ENCODE data around the gene ZMAT2. TPM values are rescaled to one million over a fixed set of nuclear protein-coding genes. Genes with fewer than 3 reads are reported as not detected.
A peak's percentile ranks its signal among the peaks of the same experiment; 100 is the strongest.

ZMAT2 gene
- total and polyA plus RNA-seq, 7 donors: 28.0 to 97.9 (median 46.0) TPM

DNA sequence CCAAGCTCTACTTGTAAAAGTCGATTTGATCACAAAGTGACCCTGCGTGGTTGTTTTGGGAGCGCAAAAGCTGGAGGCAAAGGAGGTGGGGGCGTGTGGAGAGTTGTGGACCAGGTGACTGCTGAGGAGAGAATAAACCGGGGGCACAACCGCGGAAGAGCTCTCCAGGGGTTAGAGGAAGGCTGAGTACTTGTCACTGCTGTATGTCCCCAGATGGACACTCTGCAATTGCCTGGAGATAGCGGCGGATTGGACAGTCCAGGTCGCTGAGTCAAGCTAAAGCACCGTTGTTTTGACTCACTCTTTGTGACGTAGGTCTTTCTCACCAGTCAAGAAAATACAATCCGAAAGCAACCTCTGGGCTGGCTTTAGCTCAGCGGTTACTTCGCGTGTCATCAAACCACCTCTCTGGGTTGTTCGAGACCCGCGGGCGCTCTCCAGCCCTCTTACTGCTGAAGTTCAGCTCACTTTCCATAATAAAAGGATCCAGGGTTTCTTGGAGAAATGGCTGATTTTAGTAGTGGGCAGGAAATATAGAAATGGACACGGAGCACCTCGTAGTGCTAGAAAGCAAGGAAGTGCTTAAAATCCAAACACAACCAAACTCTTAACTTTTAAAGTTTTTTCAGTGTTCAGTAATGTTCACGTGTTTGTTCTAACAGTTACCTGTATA lies 25.7 kb downstream of the ZMAT2 start:
- WGBS, 2 donors: 10 to 16% methylated on average over 23 of the region's 23 CpGs
- Histone ChIP-seq H3K27ac (no peak overlapping the region), H3K4me1 (no peaks in the 10 kb centered on the region), H3K27me3 (peaks cover 0 to 13% (median 0%) of the 10 kb centered on the region in 3 donors), H3K9me3 (no peaks in the 10 kb centered on the region), H3K4me3 (no peak overlapping the region), H3K36me3 (no peaks in the 10 kb centered on the region)
- TF ChIP-seq EP300 (IDR thresholded peaks at IDR 0.05) (no peak), POLR2AphosphoS5 (IDR thresholded peaks at IDR 0.05) (no peak), POLR2A (IDR thresholded peaks at IDR 0.05) (no peak)
- TF ChIP-seq, protein P1, sequence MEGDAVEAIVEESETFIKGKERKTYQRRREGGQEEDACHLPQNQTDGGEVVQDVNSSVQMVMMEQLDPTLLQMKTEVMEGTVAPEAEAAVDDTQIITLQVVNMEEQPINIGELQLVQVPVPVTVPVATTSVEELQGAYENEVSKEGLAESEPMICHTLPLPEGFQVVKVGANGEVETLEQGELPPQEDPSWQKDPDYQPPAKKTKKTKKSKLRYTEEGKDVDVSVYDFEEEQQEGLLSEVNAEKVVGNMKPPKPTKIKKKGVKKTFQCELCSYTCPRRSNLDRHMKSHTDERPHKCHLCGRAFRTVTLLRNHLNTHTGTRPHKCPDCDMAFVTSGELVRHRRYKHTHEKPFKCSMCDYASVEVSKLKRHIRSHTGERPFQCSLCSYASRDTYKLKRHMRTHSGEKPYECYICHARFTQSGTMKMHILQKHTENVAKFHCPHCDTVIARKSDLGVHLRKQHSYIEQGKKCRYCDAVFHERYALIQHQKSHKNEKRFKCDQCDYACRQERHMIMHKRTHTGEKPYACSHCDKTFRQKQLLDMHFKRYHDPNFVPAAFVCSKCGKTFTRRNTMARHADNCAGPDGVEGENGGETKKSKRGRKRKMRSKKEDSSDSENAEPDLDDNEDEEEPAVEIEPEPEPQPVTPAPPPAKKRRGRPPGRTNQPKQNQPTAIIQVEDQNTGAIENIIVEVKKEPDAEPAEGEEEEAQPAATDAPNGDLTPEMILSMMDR (IDR thresholded peaks at IDR 0.05): no peak
- intact Hi-C loops (cut with DNase I): no loop called here
- peak; percentile 67 for DNase-seq

DNA sequence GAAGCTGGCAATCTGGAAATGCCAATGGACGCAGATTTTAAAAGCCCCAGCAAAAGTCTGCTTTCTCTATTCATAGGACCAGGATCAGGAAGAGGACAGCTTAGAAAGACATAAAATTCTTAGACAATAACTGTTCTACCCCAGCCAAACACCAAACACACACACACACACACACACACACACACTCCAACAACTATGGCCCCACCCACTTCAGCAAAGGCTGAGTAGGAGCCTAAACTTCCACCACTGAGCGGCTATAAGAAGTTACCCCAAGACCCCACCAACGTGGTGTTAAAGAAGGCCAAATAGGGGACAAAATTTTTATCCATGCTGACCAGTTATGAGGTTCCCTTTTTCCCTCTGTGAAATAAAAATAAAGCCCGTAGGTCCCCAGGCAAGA lies 32.9 kb downstream of the ZMAT2 start:
- no peak for DNase-seq
- intact Hi-C loops (cut with DNase I): no loop called here
- 70 to 72% methylated on average over 4 of the region's 4 CpGs for WGBS, 2 donors

DNA sequence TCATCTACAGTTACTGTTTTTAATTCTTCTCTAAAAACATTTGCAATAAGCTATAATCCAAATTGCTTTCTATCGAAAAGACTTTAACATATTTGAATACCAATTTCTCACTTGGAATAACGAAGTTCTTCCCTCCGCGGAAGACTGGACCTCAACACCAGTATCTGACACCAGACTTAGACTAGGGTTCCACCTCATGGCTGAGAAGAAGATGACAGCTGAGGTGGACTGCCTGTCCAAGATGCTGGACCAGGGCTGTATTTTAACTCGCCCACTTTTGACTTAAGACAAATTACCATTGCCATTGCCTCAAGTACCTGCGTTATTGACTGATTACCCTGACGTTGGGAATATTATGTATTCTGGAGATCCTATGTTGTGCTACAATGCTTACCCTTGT lies 34.1 kb downstream of the ZMAT2 start:
- Histone ChIP-seq H3K36me3 (no peaks in the 10 kb centered on the region), H3K9me3 (no peaks in the 10 kb centered on the region), H3K27me3 (peaks cover 0 to 7% (median 0%) of the 10 kb centered on the region in 3 donors), H3K4me1 (no peaks in the 10 kb centered on the region), H3K4me3 (no peak overlapping the region), H3K27ac (no peak overlapping the region)
- DNase-seq: no peak
- WGBS, 2 donors: 60 to 61% methylated on average over 7 of the region's 7 CpGs
- TF ChIP-seq, protein P1 (IDR thresholded peaks at IDR 0.05): peak in 1 of 4 experiments; percentile 28
- no peak for TF ChIP-seq EP300 (IDR thresholded peaks at IDR 0.05)
- intact Hi-C loops (cut with DNase I): no loop called here

More for the DNA sequence above, 32.9 kb downstream of the ZMAT2 start:
- TF ChIP-seq POLR2AphosphoS5 (IDR thresholded peaks at IDR 0.05) (no peak), EP300 (IDR thresholded peaks at IDR 0.05) (no peak), POLR2A (IDR thresholded peaks at IDR 0.05) (no peak)
- TF ChIP-seq, protein P1 (IDR thresholded peaks at IDR 0.05): no peak
- Histone ChIP-seq H3K4me3 (no peak overlapping the region), H3K9me3 (no peaks in the 10 kb centered on the region), H3K27me3 (peaks cover 0 to 15% (median 0%) of the 10 kb centered on the region in 3 donors), H3K27ac (no peak overlapping the region), H3K4me1 (no peaks in the 10 kb centered on the region), H3K36me3 (no peaks in the 10 kb centered on the region)

DNA sequence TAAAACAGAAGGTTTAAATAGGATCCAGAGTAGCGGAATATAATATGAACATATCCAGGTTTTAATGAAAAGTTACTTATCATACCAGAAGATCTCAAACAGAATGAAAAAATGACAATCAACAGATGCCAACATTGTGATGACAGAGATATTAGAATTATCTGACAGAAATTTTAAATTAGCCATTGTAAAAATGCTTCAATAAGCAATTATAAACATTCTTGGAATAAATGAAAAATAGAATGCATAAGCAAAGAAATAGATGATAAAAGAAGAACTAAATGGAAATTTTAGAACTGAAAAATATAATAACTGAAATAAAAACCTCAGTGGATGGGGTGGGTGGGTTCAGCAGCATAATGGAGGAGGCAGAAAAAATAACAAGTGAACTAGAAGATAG lies 37.2 kb downstream of the ZMAT2 start:
- Histone ChIP-seq H3K36me3 (no peaks in the 10 kb centered on the region), H3K27me3 (peaks cover 0 to 7% (median 0%) of the 10 kb centered on the region in 3 donors), H3K4me3 (no peak overlapping the region), H3K27ac (no peak overlapping the region), H3K4me1 (no peaks in the 10 kb centered on the region), H3K9me3 (no peaks in the 10 kb centered on the region)
- TF ChIP-seq POLR2A (IDR thresholded peaks at IDR 0.05) (no peak), POLR2AphosphoS5 (IDR thresholded peaks at IDR 0.05) (no peak), EP300 (IDR thresholded peaks at IDR 0.05) (no peak)
- TF ChIP-seq, protein P1 (IDR thresholded peaks at IDR 0.05): no peak
- 74 to 83% methylated on average over 1 of the region's 1 CpG for WGBS, 2 donors
- no peak for DNase-seq
- intact Hi-C loops (cut with DNase I): no loop called here

DNA sequence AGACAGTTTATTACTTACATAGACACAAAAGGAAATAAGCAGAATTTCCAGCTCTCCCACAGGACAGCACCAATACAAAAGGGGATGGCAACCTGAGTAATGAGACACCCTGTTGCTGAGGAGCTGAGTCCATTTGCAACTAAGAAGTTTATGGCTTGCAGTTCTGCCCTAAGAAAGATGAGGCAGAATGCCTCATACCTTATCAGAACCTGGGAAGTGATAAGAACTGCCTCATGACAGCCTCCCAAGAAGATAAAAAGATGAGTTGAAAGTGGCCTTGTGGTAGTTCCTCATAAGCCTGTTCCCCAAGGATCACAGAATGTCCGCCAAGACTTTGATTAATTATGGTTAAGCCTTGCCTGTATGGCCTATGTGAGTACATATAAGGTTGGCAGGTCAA lies 41.7 kb downstream of the ZMAT2 start:
- no peak for DNase-seq
- WGBS, 2 donors: 70 to 75% methylated on average over 1 of the region's 1 CpG
- intact Hi-C loops (cut with DNase I): no loop called here
- peaks cover 0 to 3% (median 1%) of the 10 kb centered on the region in 4 donors for H3K9me3 ChIP-seq
- TF ChIP-seq EP300 (IDR thresholded peaks at IDR 0.05): no peak
- TF ChIP-seq, protein P1 (IDR thresholded peaks at IDR 0.05): no peak
- TF ChIP-seq POLR2AphosphoS5 (IDR thresholded peaks at IDR 0.05): no peak
- no peak for TF ChIP-seq POLR2A (IDR thresholded peaks at IDR 0.05)
- H3K4me3 ChIP-seq: no peak overlapping the region
- no peaks in the 10 kb centered on the region for H3K4me1 ChIP-seq
- H3K36me3 ChIP-seq: no peaks in the 10 kb centered on the region
- no peak overlapping the region for H3K27ac ChIP-seq
- peaks cover 0 to 7% (median 0%) of the 10 kb centered on the region in 3 donors for H3K27me3 ChIP-seq

Measured in sigmoid colon (tissue), 7 donors.